Chondrocyte (in vitro differentiated cells): ENCODE data around the gene FCER1G. TPM values are rescaled to one million over a fixed set of nuclear protein-coding genes. Genes with fewer than 3 reads are reported as not detected.

Experiments
- DNase-seq: peaks from one replicate; pipeline ENCODE4 v3.0.0; 2021; ENCODE audit warnings: mixed read lengths, low spot score
- H3K27ac Mint-ChIP-seq: one replicate; pipeline ENCODE4 v1.8.0; 2021; ENCODE audit warnings: mild to moderate bottlenecking, moderate library complexity, mixed read lengths; ENCODE audit not compliant: unreplicated experiment
- H3K27me3 Mint-ChIP-seq: 2 replicates; pipeline ENCODE4 v1.8.0; 2021; ENCODE audit warnings: low read depth, mixed read lengths
- H3K36me3 Mint-ChIP-seq: 2 replicates; pipeline ENCODE4 v1.8.0; 2021; ENCODE audit warnings: low read depth, mixed read lengths
- H3K4me1 Mint-ChIP-seq: 2 replicates; pipeline ENCODE4 v1.8.0; 2021; ENCODE audit warnings: low read depth, mild to moderate bottlenecking, mixed read lengths
- H3K4me3 Mint-ChIP-seq: one replicate; pipeline ENCODE4 v1.8.0; 2021; ENCODE audit warnings: mild to moderate bottlenecking, moderate library complexity, mixed read lengths; ENCODE audit not compliant: unreplicated experiment
- H3K9me3 Mint-ChIP-seq: 2 replicates; pipeline ENCODE4 v1.8.0; 2021; ENCODE audit warnings: low read depth, mixed read lengths
- total RNA-seq: library from RNA; stranded (reverse); gene quantifications from 3 replicates; pipeline ENCODE4 v1.2.1, GENCODE V29; 2021
- TF ChIP-seq, protein P1 (sequence below): fragments of 200-600 bp; sonication (generic); IDR thresholded peaks from 2 replicates; pipeline ENCODE4 v1.5.0; 2021; ENCODE audit warnings: antibody characterized with exemption, mild to moderate bottlenecking, moderate library complexity

FCER1G gene
- total RNA-seq, 1 donor from 2014 or later, result not detected

DNA sequence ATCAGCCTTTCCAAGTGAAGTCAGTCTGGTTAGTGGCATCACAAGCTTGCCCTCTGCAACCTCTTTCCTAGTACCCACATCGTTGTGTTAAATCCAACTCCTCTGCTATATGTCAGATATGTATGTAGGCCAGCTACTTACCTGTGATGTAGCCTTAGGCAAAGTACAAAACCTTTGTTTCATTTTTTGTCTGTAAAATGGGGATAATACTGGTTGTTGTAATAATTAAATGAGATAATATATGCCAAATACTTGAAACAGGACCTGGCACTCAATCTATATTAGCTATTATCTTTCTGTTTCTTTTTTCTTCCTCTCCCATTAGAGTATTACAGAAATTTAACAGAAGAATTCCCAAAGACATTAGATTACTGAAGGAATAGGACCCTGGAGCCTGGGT, 44.7 kb downstream of the FCER1G start:
- Mint-ChIP-seq H3K9me3 (peaks cover 25% of the 10 kb centered on the region), H3K4me3 (no peak overlapping the region), H3K4me1 (peaks cover 29% of the 10 kb centered on the region), H3K36me3 (peaks cover 16% of the 10 kb centered on the region), H3K27me3 (peaks cover 44% of the 10 kb centered on the region), H3K27ac (no peak overlapping the region)
- TF ChIP-seq, protein P1, sequence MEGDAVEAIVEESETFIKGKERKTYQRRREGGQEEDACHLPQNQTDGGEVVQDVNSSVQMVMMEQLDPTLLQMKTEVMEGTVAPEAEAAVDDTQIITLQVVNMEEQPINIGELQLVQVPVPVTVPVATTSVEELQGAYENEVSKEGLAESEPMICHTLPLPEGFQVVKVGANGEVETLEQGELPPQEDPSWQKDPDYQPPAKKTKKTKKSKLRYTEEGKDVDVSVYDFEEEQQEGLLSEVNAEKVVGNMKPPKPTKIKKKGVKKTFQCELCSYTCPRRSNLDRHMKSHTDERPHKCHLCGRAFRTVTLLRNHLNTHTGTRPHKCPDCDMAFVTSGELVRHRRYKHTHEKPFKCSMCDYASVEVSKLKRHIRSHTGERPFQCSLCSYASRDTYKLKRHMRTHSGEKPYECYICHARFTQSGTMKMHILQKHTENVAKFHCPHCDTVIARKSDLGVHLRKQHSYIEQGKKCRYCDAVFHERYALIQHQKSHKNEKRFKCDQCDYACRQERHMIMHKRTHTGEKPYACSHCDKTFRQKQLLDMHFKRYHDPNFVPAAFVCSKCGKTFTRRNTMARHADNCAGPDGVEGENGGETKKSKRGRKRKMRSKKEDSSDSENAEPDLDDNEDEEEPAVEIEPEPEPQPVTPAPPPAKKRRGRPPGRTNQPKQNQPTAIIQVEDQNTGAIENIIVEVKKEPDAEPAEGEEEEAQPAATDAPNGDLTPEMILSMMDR, result no peak
- no peak for DNase-seq

DNA sequence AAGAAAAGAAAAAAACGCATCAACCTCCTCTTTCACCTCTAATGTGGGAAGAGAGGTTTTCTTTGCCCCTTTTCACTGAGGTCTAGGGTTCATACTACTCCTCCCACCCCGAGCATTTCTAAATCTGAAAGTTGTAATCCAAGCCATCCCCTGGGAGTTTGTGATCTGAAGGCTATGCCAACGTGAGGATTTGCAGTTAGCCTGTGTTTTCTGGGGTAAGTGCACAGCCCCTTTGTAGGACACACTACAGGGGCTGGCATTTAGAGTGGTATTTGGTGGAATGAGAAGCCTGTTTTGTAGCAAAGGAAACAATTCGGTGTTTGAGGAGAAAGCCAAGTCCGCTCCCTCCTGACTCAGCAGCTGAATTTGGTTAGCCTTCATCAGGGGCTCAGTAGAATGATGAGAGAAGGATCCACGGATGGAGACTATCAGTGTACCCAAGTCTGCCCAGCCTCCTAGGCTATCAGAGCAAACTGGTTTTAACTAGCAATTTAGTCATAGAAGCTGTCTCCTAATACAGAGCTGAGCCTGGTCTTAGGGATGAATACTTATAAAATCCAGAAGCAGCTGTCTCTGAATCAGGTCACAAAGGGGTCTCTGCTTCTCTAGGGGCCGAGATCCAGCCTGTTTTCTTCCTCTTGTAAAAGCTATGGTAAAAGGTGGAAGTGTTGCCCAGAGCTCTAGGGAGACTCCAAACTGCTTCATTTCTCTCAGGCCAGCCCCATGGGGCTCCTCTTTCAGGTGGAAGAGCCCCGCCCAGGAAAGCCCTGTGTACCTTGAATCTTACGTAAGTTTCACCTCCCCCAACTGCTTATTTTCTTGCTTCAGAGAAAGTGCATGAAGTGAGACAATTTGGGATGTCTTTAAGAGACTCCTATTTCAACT, 45.5 kb downstream of the FCER1G start:
- peaks cover 40% of the 10 kb centered on the region for H3K27me3 Mint-ChIP-seq
- H3K27ac Mint-ChIP-seq, result peak overlapping the region; percentile 49
- peaks cover 22% of the 10 kb centered on the region for H3K9me3 Mint-ChIP-seq
- peaks cover 14% of the 10 kb centered on the region for H3K36me3 Mint-ChIP-seq
- H3K4me3 Mint-ChIP-seq, result no peak overlapping the region
- TF ChIP-seq, protein P1, result no peak
- H3K4me1 Mint-ChIP-seq, result peaks cover 29% of the 10 kb centered on the region
- no peak for DNase-seq

DNA sequence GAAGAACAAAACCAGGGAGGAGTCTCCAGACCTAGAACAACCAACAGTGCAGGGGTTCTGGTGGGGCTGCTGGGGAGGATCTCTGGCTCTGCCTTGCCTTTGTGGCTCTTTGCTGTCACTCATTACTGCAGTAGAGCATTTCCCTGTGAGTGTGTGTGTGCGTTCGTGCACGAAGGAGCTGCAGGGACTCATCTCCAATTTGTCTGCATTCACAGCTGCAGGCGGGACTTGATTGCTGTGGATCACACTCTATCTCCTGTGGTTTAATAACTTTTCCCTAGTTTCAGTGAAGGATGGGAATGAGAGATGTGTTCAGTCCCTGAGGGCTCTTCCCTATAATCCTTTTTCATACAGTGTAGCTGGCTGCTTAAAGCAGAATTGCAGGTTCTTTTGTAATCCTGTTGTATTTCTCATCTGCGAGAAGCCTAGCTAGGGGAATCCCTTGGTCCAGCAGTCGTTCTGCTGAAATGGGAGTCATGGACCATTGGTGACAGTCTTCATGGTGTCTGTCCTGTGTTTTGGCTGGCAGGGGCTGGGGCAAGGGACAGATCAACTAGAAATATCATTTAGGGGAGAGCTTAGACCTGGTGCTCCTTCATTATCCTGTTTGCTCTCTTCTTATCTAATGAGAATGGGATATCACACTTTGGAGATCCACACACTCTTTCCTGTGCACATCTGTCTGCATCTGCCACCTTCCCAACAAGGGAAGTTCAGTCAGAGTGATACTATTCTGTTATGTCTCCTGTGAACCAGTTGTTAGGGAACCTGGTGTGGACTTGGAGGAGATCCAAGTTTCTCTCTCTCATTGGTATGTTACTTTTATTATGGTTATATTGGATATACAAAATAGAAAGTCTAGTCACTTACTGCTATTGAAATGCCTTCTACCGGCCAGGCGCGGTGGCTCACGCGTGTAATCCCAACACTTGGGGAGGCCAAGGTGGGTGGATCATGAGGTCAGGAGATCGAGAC, 46.5 kb downstream of the FCER1G start:
- H3K27me3 Mint-ChIP-seq, result peaks cover 38% of the 10 kb centered on the region
- DNase-seq, result no peak
- peaks cover 36% of the 10 kb centered on the region for H3K4me1 Mint-ChIP-seq
- no peak overlapping the region for H3K27ac Mint-ChIP-seq
- H3K36me3 Mint-ChIP-seq, result peaks cover 14% of the 10 kb centered on the region
- H3K4me3 Mint-ChIP-seq, result no peak overlapping the region
- peaks cover 17% of the 10 kb centered on the region for H3K9me3 Mint-ChIP-seq
- TF ChIP-seq, protein P1, result no peak

DNA sequence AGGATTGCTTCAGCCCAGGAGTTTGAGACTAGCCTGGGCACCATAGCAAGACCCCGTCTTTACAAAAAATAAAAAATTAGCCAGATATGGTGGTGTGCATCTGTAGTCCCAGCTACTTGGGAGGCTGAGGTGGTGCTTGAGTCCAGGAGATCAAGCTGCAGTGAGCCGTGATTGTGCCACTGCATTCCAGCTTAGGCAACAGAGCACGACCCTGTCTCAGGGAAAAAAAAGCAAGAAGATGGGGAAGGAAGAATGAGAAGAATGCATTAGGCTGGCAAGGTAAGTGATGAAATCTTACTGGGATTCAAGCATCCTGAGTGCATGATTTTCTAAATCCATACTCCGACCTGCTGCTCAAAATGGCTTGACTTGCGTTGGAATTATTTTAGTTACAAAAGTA, 50.2 kb downstream of the FCER1G start:
- H3K4me3 Mint-ChIP-seq, result no peak overlapping the region
- no peak for DNase-seq
- TF ChIP-seq, protein P1, result no peak
- H3K36me3 Mint-ChIP-seq, result no peaks in the 10 kb centered on the region
- peaks cover 17% of the 10 kb centered on the region for H3K27me3 Mint-ChIP-seq
- H3K4me1 Mint-ChIP-seq, result peaks cover 23% of the 10 kb centered on the region
- no peaks in the 10 kb centered on the region for H3K9me3 Mint-ChIP-seq
- no peak overlapping the region for H3K27ac Mint-ChIP-seq

DNA sequence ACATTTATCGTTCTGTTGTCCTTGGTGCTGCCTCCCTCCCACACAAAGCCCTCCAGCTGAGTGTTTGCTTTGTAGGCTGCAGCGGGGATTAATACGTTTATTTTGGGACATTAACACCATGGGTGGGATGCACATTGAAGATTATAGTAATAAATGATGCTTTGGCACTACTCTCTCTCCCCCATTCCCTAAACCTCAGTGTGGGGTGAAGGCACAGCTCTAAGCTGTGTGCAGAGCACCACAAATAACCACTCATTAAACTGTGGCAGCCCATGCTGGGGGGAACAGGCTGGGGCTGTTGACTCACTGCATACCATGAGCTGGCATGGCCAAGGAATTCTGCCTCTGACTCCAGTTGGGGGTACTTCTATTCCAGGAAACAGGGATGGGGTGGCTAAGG, 51.1 kb downstream of the FCER1G start:
- no peaks in the 10 kb centered on the region for H3K9me3 Mint-ChIP-seq
- peaks cover 18% of the 10 kb centered on the region for H3K4me1 Mint-ChIP-seq
- no peaks in the 10 kb centered on the region for H3K36me3 Mint-ChIP-seq
- TF ChIP-seq, protein P1, result no peak
- H3K4me3 Mint-ChIP-seq, result no peak overlapping the region
- no peak for DNase-seq
- peak overlapping the region; percentile 80 for H3K27ac Mint-ChIP-seq
- peaks cover 9% of the 10 kb centered on the region for H3K27me3 Mint-ChIP-seq
